Measurements from ENCODE around the gene ZMYM1. TPM values are rescaled to one million over a fixed set of nuclear protein-coding genes. Genes with fewer than 3 reads are reported as not detected.

The ZMYM1 gene
- polyA plus RNA-seq: 10 to 100 TPM in 2 of 3 donors, 1 to 10 TPM in 1; 8.6 to 18.9 (median 10.2) TPM

DNA sequence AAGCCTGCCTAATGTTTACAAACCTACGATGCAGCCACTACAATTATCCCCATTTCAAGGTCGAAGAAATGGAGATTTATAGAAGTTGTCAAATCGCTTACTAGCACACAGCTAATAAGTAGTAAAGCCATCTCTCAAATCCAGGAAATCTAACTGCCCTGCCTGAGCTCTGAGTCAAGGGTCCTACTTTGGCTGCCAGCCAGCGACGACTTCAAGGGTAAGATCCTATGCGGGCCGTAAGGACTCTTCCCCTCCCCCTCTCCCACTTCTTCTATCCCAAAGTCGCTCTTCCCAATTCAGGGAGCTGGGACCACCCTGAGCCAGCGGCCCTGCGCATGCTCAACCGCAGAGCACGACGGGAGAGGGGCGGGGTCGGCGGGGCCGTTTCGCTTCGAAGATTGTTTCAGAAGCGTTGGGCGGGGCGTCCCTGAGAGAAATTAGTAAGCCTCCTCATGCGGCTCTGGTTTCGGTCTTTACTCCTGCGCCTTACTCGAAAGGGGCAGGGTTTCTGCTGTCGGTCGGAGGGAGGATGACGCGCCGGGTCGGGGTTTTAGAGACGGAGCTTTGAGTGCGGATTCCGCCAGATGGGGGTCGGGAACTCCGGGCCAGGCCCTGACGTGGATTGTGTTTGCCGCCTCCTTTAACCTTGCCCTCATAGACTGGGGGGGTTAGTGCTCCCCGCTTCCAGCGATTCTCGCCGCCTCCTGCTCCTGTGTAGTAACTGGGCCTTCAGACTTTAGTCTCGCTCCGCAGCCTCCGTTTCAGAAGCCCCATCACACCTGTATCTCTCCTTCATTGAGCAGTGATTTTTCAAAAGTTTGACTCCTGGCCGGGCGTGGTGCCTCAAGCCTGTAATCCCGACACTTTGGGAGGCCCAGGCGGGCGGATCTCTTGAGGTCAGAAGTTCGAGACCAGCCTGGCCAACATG lies at the start of gene ZMYM1:
TSS of gene ZMYM1 (plus strand) at position 383 of the 928 bp plus-strand sequence. CDS start 14,603 bp downstream, outside the sequence.
- peaks cover 37 to 49% of the 10 kb centered on the region in 2 donors for H3K4me1 Mint-ChIP-seq
- peaks cover 0 to 3% (median 0%) of the 10 kb centered on the region in 3 donors for H3K36me3 Mint-ChIP-seq
- H3K27me3 Mint-ChIP-seq (ENCODE audit: low read depth in 3 of 3): peaks cover 5 to 11% (median 9%) of the 10 kb centered on the region in 3 donors
- peak within 1 kb of the TSS; percentile 99 for H3K27ac Mint-ChIP-seq
- H3K9me3 Mint-ChIP-seq: peaks cover 0 to 2% (median 0%) of the 10 kb centered on the region in 6 donors
- peak; percentile 79 to 81 (median 80) for DNase-seq
- peak within 1 kb of the TSS; percentile 96 to 100 (median 98) for H3K4me3 Mint-ChIP-seq

DNA sequence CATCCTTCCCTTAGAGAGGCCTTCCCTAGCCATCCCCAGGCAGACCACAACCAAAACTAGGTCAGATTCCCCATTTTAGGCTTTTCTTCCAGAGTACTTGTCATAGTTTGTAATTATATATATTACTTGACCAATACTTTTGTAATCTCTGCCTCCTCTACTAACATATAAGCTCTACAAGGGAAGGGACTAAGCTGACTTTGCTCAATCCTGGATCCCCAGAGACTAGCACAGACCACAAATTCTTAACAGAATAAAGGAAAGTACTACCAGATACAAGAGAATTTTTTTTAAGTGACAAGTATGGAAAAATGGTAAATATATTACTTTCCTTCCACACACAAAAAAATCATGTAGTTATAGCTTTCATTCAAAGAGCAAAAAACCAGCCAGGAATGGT lies 49.4 kb upstream of the ZMYM1 start:
- H3K27me3 Mint-ChIP-seq (ENCODE audit: low read depth in 3 of 3): peaks cover 0 to 4% (median 3%) of the 10 kb centered on the region in 3 donors
- H3K27ac Mint-ChIP-seq: peak overlapping the region; percentile 55 to 98 (median 90)
- H3K36me3 Mint-ChIP-seq: peaks cover 13 to 19% (median 16%) of the 10 kb centered on the region in 3 donors
- H3K4me3 Mint-ChIP-seq: peak overlapping the region; percentile 98 to 100 (median 100)
- peaks cover 0 to 5% (median 3%) of the 10 kb centered on the region in 6 donors for H3K9me3 Mint-ChIP-seq
- H3K4me1 Mint-ChIP-seq: peaks cover 46 to 61% of the 10 kb centered on the region in 2 donors
- DNase-seq: no peak

DNA sequence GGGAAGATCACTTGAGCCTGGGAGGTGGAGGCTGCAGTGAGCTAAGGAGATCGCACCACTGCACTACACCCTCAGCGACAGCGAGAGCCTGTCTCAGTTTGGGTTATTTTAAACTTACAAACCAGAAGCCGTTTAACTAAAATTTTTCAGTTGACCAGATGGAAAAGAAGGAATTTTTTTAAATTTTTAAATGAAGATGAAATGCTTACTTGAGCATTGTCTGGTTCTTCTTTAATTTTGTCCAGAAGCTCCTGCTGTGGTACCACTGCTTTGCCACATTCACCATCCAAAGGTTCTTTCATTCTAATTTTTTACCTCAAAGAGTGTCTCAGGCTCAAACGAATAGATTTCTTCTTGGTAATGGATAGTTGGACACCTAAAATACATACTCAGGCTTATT lies 48.8 kb upstream of the ZMYM1 start:
- Mint-ChIP-seq H3K27me3 (ENCODE audit: low read depth in 3 of 3) (peaks cover 0 to 4% (median 3%) of the 10 kb centered on the region in 3 donors), H3K4me3 (peak overlapping the region; percentile 98 to 100 (median 100)), H3K4me1 (peaks cover 46 to 60% of the 10 kb centered on the region in 2 donors), H3K27ac (peak overlapping the region; percentile 94 to 99 (median 97)), H3K9me3 (peaks cover 0 to 5% (median 3%) of the 10 kb centered on the region in 6 donors), H3K36me3 (peaks cover 13 to 19% (median 16%) of the 10 kb centered on the region in 3 donors)
- no peak for DNase-seq

DNA sequence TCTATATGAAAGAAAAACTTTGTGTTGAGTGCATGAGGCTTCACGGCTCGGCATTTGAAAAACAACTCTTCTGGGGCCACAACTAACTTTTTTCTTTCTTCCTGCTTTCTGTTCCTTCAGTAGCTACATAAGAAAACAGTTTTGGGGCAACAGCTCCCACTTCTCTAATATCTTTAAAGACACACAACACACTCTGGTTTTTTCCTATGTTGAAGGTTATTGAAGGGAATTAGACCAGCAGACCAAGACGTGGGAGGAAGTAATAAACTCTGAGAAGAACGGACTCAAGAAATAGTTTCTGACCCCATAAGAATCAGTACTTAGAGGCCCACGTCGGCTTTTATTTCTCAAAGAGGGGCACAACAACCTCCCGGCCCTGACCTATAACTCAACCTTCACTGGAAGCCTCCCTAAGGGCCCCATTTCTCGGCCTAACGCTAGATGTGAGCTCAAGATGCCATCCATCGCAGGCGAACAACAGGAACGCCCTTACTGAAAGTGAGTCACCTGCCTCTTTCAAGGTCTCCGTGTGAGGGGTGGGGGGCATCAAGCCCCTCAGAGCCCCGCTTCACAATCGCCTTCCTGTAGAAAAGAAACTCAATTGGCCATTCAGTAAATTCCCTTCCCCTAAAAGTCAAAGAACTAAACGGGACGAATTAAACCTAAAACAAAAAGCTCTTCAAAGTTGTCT lies 48.3 kb upstream of the ZMYM1 start:
- H3K4me3 Mint-ChIP-seq: peak overlapping the region; percentile 98 to 100 (median 100)
- H3K27me3 Mint-ChIP-seq (ENCODE audit: low read depth in 3 of 3): peaks cover 0 to 4% (median 3%) of the 10 kb centered on the region in 3 donors
- H3K36me3 Mint-ChIP-seq: peaks cover 12 to 15% (median 13%) of the 10 kb centered on the region in 3 donors
- DNase-seq: peak in 2 of 3 donors; percentile 0 to 5
- H3K27ac Mint-ChIP-seq: peak overlapping the region; percentile 94 to 99 (median 97)
- H3K4me1 Mint-ChIP-seq: peaks cover 43 to 54% of the 10 kb centered on the region in 2 donors
- peaks cover 0 to 5% (median 3%) of the 10 kb centered on the region in 6 donors for H3K9me3 Mint-ChIP-seq

DNA sequence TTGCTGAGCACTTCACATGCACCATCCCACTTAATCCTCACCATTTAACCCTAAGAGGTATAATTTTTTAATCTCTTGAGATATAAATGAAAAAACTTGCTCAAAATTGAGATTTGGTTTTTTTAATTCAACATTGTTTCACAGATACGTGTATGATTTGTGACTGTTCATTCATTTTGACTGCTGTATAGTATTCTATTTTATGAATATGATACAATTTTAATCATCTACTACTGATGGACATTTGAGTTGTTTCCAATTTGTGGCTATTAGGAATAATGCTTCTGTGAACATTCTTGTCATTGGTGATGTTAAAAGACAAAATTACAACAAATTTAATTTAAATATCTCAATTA lies 46.8 kb upstream of the ZMYM1 start:
- Mint-ChIP-seq H3K4me1 (peaks cover 34 to 42% of the 10 kb centered on the region in 2 donors), H3K4me3 (peak overlapping the region; percentile 27 to 100 (median 57)), H3K27me3 (ENCODE audit: low read depth in 3 of 3) (peaks cover 0 to 6% (median 4%) of the 10 kb centered on the region in 3 donors), H3K36me3 (peaks cover 2 to 9% (median 4%) of the 10 kb centered on the region in 3 donors), H3K9me3 (peaks cover 0 to 5% (median 3%) of the 10 kb centered on the region in 6 donors), H3K27ac (peak overlapping the region in 1 of 6 donors; percentile 37)
- no peak for DNase-seq

DNA sequence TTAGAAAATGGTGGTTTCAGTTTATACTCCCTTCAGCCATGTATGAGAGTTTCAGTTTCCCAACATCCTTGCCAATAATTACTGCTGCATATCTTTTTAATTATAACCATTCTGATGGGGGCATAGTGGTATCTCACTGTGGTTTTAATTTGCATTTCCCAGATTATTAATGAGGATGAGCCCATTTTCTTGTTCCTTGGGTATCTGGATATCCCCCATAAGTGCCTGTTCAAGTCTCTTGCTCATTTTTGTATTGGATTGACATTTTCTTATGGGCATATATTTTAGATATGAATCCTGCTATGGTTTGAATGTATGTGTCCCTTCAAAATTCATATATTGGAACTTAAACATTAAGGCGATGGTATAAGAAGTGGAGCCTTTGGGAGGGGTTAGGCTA lies 45.8 kb upstream of the ZMYM1 start:
- DNase-seq: no peak

DNA sequence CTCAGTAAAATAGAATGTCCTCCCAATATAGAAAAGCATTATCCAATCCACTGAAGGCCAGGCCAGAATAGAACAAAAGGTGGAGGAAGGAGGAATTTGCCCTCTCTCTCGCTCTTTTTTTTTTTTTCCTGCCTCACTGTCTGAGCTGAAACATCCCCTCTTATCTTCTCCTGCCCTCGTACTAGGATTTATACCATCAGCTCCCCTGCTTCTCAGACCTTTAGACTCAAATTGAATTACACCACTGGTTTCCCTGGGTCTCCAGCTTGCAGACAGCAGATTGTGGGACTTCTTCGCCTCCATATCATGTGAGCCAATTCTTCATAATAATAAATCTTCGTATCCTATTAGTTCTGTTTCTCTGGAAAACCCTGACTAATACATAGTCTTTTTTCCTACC lies 42.6 kb upstream of the ZMYM1 start:
- Mint-ChIP-seq H3K9me3 (peaks cover 0 to 5% (median 3%) of the 10 kb centered on the region in 6 donors), H3K4me3 (no peak overlapping the region), H3K27me3 (ENCODE audit: low read depth in 3 of 3) (peaks cover 0 to 6% (median 3%) of the 10 kb centered on the region in 3 donors)

More for the DNA sequence above, 45.8 kb upstream of the ZMYM1 start:
- peaks cover 30 to 36% of the 10 kb centered on the region in 2 donors for H3K4me1 Mint-ChIP-seq
- H3K27ac Mint-ChIP-seq: no peak overlapping the region
- no peak overlapping the region for H3K4me3 Mint-ChIP-seq
- peaks cover 0 to 6% (median 4%) of the 10 kb centered on the region in 3 donors for H3K27me3 Mint-ChIP-seq (ENCODE audit: low read depth in 3 of 3)
- H3K9me3 Mint-ChIP-seq: peaks cover 0 to 5% (median 3%) of the 10 kb centered on the region in 6 donors
- H3K36me3 Mint-ChIP-seq: peaks cover 0 to 7% (median 0%) of the 10 kb centered on the region in 3 donors

DNA sequence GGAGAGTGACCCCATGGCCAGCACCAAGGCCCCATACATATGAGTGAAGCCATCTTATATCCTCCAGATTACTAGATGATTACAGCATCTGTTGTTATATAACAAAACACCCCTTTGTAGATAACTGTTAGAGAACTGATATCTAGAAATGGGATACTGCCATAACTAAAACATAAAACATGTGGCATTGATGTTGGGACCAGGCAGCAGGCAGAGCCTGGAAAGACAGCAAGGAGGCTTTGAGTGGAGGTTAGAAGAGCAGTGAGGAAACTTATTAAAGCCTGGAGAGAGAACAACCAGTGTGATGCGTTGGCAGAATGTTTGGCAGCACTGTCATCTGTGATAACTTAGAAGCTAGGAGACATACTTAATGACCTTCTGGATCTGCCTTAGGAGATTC lies 42.0 kb upstream of the ZMYM1 start:
- no peak overlapping the region for H3K27ac Mint-ChIP-seq
- H3K27me3 Mint-ChIP-seq (ENCODE audit: low read depth in 3 of 3): peaks cover 0 to 4% (median 0%) of the 10 kb centered on the region in 3 donors
- no peak for DNase-seq
- H3K4me3 Mint-ChIP-seq: no peak overlapping the region
- H3K4me1 Mint-ChIP-seq: no peaks in the 10 kb centered on the region
- H3K9me3 Mint-ChIP-seq: peaks cover 0 to 5% (median 3%) of the 10 kb centered on the region in 6 donors
- H3K36me3 Mint-ChIP-seq: peaks cover 0 to 7% (median 0%) of the 10 kb centered on the region in 3 donors

More for the DNA sequence above, 42.6 kb upstream of the ZMYM1 start:
- H3K36me3 Mint-ChIP-seq: peaks cover 0 to 7% (median 0%) of the 10 kb centered on the region in 3 donors
- DNase-seq: no peak
- peaks cover 3 to 5% of the 10 kb centered on the region in 2 donors for H3K4me1 Mint-ChIP-seq
- no peak overlapping the region for H3K27ac Mint-ChIP-seq

DNA sequence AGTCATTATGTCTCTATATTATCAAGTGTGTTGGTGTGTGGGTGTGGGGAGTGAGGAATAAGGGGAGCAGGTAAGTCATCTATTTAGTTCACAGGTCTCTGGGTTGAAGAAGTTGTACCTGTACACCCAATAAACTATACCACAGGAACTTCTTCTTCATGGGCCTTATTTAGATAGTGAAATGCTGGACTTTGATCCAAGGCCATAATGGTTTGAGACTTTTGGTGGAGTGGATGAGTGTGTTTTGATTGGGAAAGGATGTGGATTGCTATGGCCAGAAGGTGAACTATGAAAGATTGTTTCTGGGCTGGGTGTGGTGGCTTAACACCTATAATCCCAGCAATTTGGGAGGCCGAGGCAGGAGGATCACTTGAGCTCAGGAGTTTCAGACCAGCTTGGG lies 40.5 kb upstream of the ZMYM1 start:
- Mint-ChIP-seq H3K27me3 (ENCODE audit: low read depth in 3 of 3) (peaks cover 0 to 4% (median 0%) of the 10 kb centered on the region in 3 donors), H3K27ac (no peak overlapping the region), H3K4me3 (no peak overlapping the region), H3K36me3 (peaks cover 0 to 7% (median 0%) of the 10 kb centered on the region in 3 donors), H3K4me1 (no peaks in the 10 kb centered on the region), H3K9me3 (peaks cover 0 to 5% (median 1%) of the 10 kb centered on the region in 6 donors)
- DNase-seq: no peak

DNA sequence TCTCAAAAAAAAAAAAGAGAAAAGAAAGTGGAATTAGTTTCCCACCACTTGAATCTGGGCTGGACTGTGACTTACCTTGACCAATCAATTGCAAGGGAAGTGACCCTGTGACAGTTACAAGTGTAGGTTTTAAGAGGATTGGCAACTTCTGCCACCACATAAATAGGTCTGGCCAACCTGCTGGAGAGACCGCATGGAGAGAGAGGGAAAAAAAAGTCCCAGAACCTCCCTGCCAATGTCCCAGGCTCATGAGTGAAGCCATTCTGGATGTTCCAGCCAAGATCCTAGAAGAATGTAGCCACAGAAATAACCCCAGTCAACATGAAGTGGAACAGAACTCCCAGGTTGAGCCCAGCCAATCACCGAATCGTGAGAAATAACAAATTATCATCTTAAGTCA lies 35.7 kb upstream of the ZMYM1 start:
- no peak overlapping the region for H3K27ac Mint-ChIP-seq
- H3K9me3 Mint-ChIP-seq: no peaks in the 10 kb centered on the region
- no peaks in the 10 kb centered on the region for H3K4me1 Mint-ChIP-seq
- H3K36me3 Mint-ChIP-seq: no peaks in the 10 kb centered on the region
- no peak for DNase-seq
- H3K4me3 Mint-ChIP-seq: no peak overlapping the region
- peaks cover 0 to 2% (median 0%) of the 10 kb centered on the region in 3 donors for H3K27me3 Mint-ChIP-seq (ENCODE audit: low read depth in 3 of 3)

DNA sequence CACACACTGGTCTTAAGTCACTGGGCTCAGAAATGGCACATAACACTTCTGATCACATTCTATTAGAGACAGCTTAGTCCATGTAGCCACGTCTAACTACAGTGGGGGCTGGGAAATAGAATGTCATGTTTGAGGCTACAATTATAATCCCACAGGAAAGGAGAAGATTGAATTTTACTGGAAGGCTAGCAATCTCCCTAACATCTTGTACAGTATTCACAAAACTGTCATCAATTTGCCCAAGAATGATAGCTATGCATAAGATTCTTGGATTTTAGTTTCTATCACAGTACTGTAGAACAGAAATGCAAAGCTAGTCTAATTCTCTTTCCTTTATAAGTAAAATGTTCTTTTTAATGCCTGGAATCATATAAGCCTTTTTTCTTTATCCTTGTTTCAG lies 34.8 kb upstream of the ZMYM1 start:
- no peak overlapping the region for H3K4me3 Mint-ChIP-seq
- H3K27ac Mint-ChIP-seq: no peak overlapping the region
- H3K9me3 Mint-ChIP-seq: no peaks in the 10 kb centered on the region
- no peaks in the 10 kb centered on the region for H3K4me1 Mint-ChIP-seq
- DNase-seq: no peak
- H3K27me3 Mint-ChIP-seq (ENCODE audit: low read depth in 3 of 3): peaks cover 0 to 2% (median 2%) of the 10 kb centered on the region in 3 donors
- H3K36me3 Mint-ChIP-seq: no peaks in the 10 kb centered on the region

DNA sequence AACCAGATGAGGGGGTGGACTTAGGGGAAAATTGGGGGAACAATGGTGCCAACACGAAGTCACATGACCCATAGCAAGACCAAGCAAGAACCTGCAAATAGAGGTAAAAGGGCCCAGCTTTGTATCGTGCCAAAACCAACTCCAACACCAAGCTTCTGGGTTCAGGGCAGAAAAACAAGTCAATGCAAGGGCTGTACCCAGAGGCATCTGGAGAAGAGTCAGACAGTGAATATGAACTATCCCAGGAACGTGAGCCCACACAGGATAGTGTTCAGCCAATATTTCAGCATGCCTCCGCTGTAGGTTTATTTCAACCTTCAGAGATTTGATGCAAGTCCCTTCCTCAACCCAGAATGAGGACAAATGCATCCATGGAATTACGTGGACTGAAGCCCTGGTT lies 32.5 kb upstream of the ZMYM1 start:
- no peak overlapping the region for H3K27ac Mint-ChIP-seq
- DNase-seq: no peak
- H3K4me1 Mint-ChIP-seq: no peaks in the 10 kb centered on the region
- no peak overlapping the region for H3K4me3 Mint-ChIP-seq
- peaks cover 0 to 2% (median 0%) of the 10 kb centered on the region in 3 donors for H3K27me3 Mint-ChIP-seq (ENCODE audit: low read depth in 3 of 3)
- H3K36me3 Mint-ChIP-seq: no peaks in the 10 kb centered on the region
- peaks cover 0 to 2% (median 0%) of the 10 kb centered on the region in 6 donors for H3K9me3 Mint-ChIP-seq

DNA sequence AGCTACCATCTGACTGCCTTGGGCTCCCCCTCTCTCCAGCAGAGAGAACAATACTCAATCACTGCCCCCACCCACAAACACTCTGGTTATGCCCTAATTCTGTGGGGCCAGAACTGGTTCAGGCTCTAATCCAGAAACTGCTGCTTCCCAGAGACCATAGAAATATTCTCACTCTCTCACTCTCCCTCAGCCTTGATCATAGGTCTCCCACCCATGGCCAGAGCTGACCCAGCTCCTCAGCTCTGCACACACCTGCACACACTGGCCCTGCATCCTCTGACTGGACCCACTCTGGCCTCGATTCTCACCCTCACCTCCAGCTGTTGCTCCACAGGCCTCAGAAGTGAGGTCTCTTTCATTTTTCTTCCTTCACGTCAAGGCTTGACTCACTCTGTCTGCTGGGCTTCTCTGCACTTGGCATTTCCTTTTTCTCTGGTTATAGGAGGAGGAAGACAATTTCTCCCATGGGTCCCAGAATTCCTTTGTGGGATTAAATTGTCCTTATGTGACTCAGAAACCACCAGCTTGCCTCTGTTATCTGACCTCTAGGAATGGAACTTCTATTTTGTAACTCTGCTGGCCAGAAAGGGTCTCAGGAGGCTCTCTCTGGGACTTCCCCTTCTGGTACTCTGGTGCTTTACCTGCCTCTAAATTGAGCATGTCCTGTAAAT lies 31.9 kb upstream of the ZMYM1 start:
- H3K36me3 Mint-ChIP-seq: no peaks in the 10 kb centered on the region
- no peak overlapping the region for H3K27ac Mint-ChIP-seq
- no peaks in the 10 kb centered on the region for H3K4me1 Mint-ChIP-seq
- peaks cover 0 to 2% (median 0%) of the 10 kb centered on the region in 3 donors for H3K27me3 Mint-ChIP-seq (ENCODE audit: low read depth in 3 of 3)
- H3K9me3 Mint-ChIP-seq: peaks cover 0 to 2% (median 0%) of the 10 kb centered on the region in 6 donors
- DNase-seq: no peak
- no peak overlapping the region for H3K4me3 Mint-ChIP-seq

Data from immature natural killer cell (primary cell).